ENCODE results near the gene ZEB2. TPM values are rescaled to one million over a fixed set of nuclear protein-coding genes. Genes with fewer than 3 reads are reported as not detected.

ZEB2 gene
- total and polyA plus RNA-seq, 10 of the 15 experiments (the other 5 are each of a cell fraction or from before 2014, with no cell fraction given): 0.14 to 3.2 (median 0.84) TPM

DNA sequence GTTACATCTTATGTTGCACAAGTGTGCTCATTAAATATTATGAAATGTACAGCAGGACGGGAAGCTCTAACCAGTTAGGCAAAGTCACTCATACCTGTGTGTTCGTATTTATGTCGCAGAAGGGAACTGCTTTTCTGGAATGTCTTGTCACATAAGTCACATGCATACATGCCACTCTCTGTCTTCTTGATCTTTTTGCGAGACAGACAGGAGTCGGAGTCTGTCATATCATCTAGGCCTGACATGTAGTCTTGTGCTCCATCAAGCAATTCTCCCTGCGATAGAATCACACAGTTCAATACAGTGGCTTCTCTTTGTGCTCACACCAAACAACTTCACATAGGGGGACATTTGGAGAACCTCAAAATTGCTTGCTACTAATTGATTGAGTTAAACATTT is 123.6 kb downstream of the ZEB2 start:
- H3K36me3 ChIP-seq (ENCODE audit: control insufficient read depth in 2 of 2, insufficient read depth in 2 of 2, low read length in 1 of 2): no peaks in the 10 kb centered on the region
- H3K4me3 ChIP-seq: no peak overlapping the region
- POLR2A ChIA-PET: no interaction called here
- H3K4me1 ChIP-seq (ENCODE audit: control insufficient read depth, insufficient read depth, low read length): no peaks in the 10 kb centered on the region
- 85% methylated on average over 6 of the region's 6 CpGs for WGBS (ENCODE audit: insufficient coverage, insufficient replicate concordance, low lambda C conversion rate, missing lambda C conversion rate)
- no peak overlapping the region for H3K27ac ChIP-seq (ENCODE audit: control insufficient read depth, insufficient read depth)
- no TSS peak for BruUV-seq (replicated peaks)
- FAIRE-seq (no peak), DNase-seq (ENCODE audit: low read depth, low spot score) (no peak), ATAC-seq (no peak)
- RAD21 ChIA-PET (ENCODE audit: unreplicated experiment): no interaction called here
- no peak overlapping the region for H3K9ac ChIP-seq (ENCODE audit: control insufficient read depth, insufficient read depth, low read length)
- CTCF ChIA-PET: no interaction called here
- no peaks in the 10 kb centered on the region for H3K9me3 ChIP-seq (replicated peaks; ENCODE audit: control insufficient read depth, insufficient read depth, low read length)
- intact Hi-C loops (cut with micrococcal nuclease; ENCODE audit: unreplicated experiment): no loop called here
- SMC1A ChIA-PET (ENCODE audit: uncharacterized antibody, unreplicated experiment): interaction anchor here (1.0 to 1.8 kb wide), 3 partner anchors 9 to 23 kb away, joined by 3 to 9 read pairs (median 3); no protein-coding TSS in a partner anchor
- H3K27me3 ChIP-seq (replicated peaks in 1 of 2; ENCODE audit: control insufficient read depth in 2 of 2, insufficient read depth in 2 of 2, low read length in 1 of 2): no peaks in the 10 kb centered on the region
- H2AFZ ChIP-seq (ENCODE audit: control insufficient read depth, low read depth, low read length): no peak overlapping the region
- no peaks in the 10 kb centered on the region for H3K79me2 ChIP-seq (ENCODE audit: control insufficient read depth, insufficient read depth, low read length)
- in situ Hi-C loops (cut with MboI): no loop called here
- TF ChIP-seq ZNF622 (IDR thresholded peaks at IDR 0.05): no peak
- TF ChIP-seq, protein P1, sequence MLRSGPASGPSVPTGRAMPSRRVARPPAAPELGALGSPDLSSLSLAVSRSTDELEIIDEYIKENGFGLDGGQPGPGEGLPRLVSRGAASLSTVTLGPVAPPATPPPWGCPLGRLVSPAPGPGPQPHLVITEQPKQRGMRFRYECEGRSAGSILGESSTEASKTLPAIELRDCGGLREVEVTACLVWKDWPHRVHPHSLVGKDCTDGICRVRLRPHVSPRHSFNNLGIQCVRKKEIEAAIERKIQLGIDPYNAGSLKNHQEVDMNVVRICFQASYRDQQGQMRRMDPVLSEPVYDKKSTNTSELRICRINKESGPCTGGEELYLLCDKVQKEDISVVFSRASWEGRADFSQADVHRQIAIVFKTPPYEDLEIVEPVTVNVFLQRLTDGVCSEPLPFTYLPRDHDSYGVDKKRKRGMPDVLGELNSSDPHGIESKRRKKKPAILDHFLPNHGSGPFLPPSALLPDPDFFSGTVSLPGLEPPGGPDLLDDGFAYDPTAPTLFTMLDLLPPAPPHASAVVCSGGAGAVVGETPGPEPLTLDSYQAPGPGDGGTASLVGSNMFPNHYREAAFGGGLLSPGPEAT (IDR thresholded peaks at IDR 0.05; ENCODE audit: low read depth): no peak
- TF ChIP-seq, protein P2, sequence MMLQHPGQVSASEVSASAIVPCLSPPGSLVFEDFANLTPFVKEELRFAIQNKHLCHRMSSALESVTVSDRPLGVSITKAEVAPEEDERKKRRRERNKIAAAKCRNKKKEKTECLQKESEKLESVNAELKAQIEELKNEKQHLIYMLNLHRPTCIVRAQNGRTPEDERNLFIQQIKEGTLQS (IDR thresholded peaks at IDR 0.05; ENCODE audit: borderline replicate concordance, extremely low read depth, low read depth, low read length): no peak
- no peak for TF ChIP-seq RAD51 (IDR thresholded peaks at IDR 0.05)
- TF ChIP-seq CBFB (IDR thresholded peaks at IDR 0.05; ENCODE audit: low read depth): no peak
- TF ChIP-seq FOXK2 (IDR thresholded peaks at IDR 0.05): no peak
- TF ChIP-seq, protein P3, sequence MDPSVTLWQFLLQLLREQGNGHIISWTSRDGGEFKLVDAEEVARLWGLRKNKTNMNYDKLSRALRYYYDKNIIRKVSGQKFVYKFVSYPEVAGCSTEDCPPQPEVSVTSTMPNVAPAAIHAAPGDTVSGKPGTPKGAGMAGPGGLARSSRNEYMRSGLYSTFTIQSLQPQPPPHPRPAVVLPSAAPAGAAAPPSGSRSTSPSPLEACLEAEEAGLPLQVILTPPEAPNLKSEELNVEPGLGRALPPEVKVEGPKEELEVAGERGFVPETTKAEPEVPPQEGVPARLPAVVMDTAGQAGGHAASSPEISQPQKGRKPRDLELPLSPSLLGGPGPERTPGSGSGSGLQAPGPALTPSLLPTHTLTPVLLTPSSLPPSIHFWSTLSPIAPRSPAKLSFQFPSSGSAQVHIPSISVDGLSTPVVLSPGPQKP (IDR thresholded peaks at IDR 0.05; ENCODE audit: low read depth, low read length): no peak
- no peaks in the 10 kb centered on the region for H4K20me1 ChIP-seq (ENCODE audit: control insufficient read depth, insufficient read depth)
- no peak overlapping the region for H3K4me2 ChIP-seq (ENCODE audit: control insufficient read depth, insufficient read depth)

Data from GM12878 (cell line).